HEK293T (cell line): ENCODE data around the gene SH3PXD2A.

Experiments used
- CTCF ChIA-PET: fragments of 350-600 bp; formaldehyde crosslinking; extraction: SDS; loops from one replicate; lab custom pipeline; 2021; ENCODE audit warnings: antibody characterized with exemption, inconsistent platforms; lab: Yijun Ruan, JAX
- POLR2A ChIA-PET: fragments of 350-600 bp; formaldehyde crosslinking; extraction: SDS; loops from one replicate; lab custom pipeline; 2020; ENCODE audit warnings: antibody characterized with exemption, inconsistent platforms; lab: Yijun Ruan, JAX
- DNase-seq: peaks from one replicate; pipeline ENCODE4 v3.0.0; 2012; ENCODE audit warnings: mixed read lengths; ENCODE audit errors: extremely low spot score
- ARNT ChIP-seq: fragments of 450-650 bp; IDR thresholded peaks from 2 replicates; pipeline ENCODE4 v1.6.1; 2017; ENCODE audit warnings: mild to moderate bottlenecking
- BHLHE40 ChIP-seq: fragments of 450-650 bp; IDR thresholded peaks from 2 replicates; pipeline ENCODE4 v1.6.1; 2016; ENCODE audit warnings: mild to moderate bottlenecking, moderate library complexity, borderline replicate concordance
- CTBP1 ChIP-seq: fragments of 450-650 bp; IDR thresholded peaks from 2 replicates; pipeline ENCODE4 v1.6.1; 2016; ENCODE audit warnings: borderline replicate concordance
- ELF4 ChIP-seq: fragments of 450-650 bp; IDR thresholded peaks from 2 replicates; pipeline ENCODE4 v1.6.1; 2017; ENCODE audit warnings: antibody characterized with exemption
- FOXA1 ChIP-seq: fragments of 450-650 bp; IDR thresholded peaks from 2 replicates; pipeline ENCODE4 v1.6.1; 2016; ENCODE audit warnings: mild to moderate bottlenecking
- FOXK2 ChIP-seq: fragments of 450-650 bp; IDR thresholded peaks from 2 replicates; pipeline ENCODE4 v1.6.1; 2016; ENCODE audit warnings: mild to moderate bottlenecking
- FOXM1 ChIP-seq: fragments of 450-650 bp; IDR thresholded peaks from 2 replicates; pipeline ENCODE4 v1.6.1; 2017; ENCODE audit warnings: mild to moderate bottlenecking, borderline replicate concordance
- HDGF ChIP-seq: fragments of 450-650 bp; IDR thresholded peaks from 2 replicates; pipeline ENCODE4 v1.6.1; 2017; ENCODE audit warnings: antibody characterized with exemption, borderline replicate concordance
- L3MBTL2 ChIP-seq: fragments of 450-650 bp; conservative IDR thresholded peaks from 2 replicates; pipeline ENCODE4 v1.6.1; 2016; ENCODE audit warnings: mild to moderate bottlenecking
- LEF1 ChIP-seq: fragments of 450-650 bp; IDR thresholded peaks from 2 replicates; pipeline ENCODE4 v1.6.1; 2017; ENCODE audit warnings: mild to moderate bottlenecking, borderline replicate concordance
- NFRKB ChIP-seq: fragments of 450-650 bp; IDR thresholded peaks from 2 replicates; pipeline ENCODE4 v1.6.1; 2016; ENCODE audit warnings: mild to moderate bottlenecking, moderate library complexity
- SP1 ChIP-seq: fragments of 450-650 bp; IDR thresholded peaks from 2 replicates; pipeline ENCODE4 v1.6.1; 2017
- SUZ12 ChIP-seq: fragments of 450-650 bp; IDR thresholded peaks from 2 replicates; pipeline ENCODE4 v1.6.1; 2016; ENCODE audit warnings: mild to moderate bottlenecking
- TARDBP ChIP-seq: fragments of 450-650 bp; IDR thresholded peaks from 2 replicates; pipeline ENCODE4 v1.6.1; 2016
- ZNF384 ChIP-seq: fragments of 450-650 bp; IDR thresholded peaks from 2 replicates; pipeline ENCODE4 v1.6.1; 2016
- TF ChIP-seq, protein P1 (sequence below): fragments of 450-650 bp; IDR thresholded peaks from 2 replicates; pipeline ENCODE4 v1.6.1; 2016

Gene SH3PXD2A

DNA sequence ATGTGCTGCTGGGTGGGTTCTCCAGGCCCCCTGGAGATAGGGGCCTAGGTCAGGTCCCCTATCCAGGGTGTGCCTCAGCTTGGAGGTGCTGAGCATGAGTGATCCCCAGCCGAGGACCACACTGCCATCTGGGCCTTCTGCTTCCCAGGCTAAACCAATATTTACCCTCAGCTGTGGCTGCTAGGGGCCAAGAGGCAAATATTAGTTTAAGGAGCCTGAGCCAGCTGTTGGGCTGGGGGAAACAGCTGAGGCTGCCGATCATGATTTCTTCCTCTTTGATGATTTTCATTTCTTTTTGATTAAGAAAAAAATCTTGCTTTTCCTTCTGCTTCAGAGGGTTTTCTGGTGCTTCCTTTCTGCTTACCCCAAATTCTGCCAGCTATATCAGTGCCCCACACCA is 278.5 kb downstream of the SH3PXD2A start:
- DNase-seq, result no peak
- ChIA-PET POLR2A (no interaction called here), CTCF (interaction anchor here (0.6 to 0.8 kb wide), 2 partner anchors 12 to 875 kb away, joined by 3 read pairs; no protein-coding TSS in a partner anchor)
- TF ChIP-seq TARDBP (no peak), NFRKB (no peak), FOXM1 (no peak), ELF4 (no peak), CTBP1 (no peak), ARNT (no peak), L3MBTL2 (no peak), SUZ12 (no peak), FOXA1 (no peak), SP1 (no peak), LEF1 (no peak), BHLHE40 (no peak), ZNF384 (no peak), HDGF (no peak), FOXK2 (no peak)
- TF ChIP-seq, protein P1, sequence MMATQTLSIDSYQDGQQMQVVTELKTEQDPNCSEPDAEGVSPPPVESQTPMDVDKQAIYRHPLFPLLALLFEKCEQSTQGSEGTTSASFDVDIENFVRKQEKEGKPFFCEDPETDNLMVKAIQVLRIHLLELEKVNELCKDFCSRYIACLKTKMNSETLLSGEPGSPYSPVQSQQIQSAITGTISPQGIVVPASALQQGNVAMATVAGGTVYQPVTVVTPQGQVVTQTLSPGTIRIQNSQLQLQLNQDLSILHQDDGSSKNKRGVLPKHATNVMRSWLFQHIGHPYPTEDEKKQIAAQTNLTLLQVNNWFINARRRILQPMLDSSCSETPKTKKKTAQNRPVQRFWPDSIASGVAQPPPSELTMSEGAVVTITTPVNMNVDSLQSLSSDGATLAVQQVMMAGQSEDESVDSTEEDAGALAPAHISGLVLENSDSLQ, result no peak

GRCh38 chr10:103576076-103576471 is 279.3 kb downstream of the SH3PXD2A start:
- DNase-seq, result no peak
- POLR2A ChIA-PET, result no interaction called here
- TF ChIP-seq SUZ12, result no peak
- no peak for TF ChIP-seq SP1
- TF ChIP-seq ARNT, result no peak
- no peak for TF ChIP-seq L3MBTL2
- no peak for TF ChIP-seq NFRKB
- no peak for TF ChIP-seq HDGF
- TF ChIP-seq FOXM1, result no peak
- no peak for TF ChIP-seq CTBP1
- TF ChIP-seq ZNF384, result no peak
- no peak for TF ChIP-seq LEF1
- no peak for TF ChIP-seq FOXK2
- CTCF ChIA-PET, result no interaction called here

GRCh38 chr10:103575416-103576075 is 279.8 kb downstream of the SH3PXD2A start:
- CTCF ChIA-PET, result no interaction called here
- DNase-seq, result no peak
- POLR2A ChIA-PET, result no interaction called here
- no peak for TF ChIP-seq BHLHE40
- TF ChIP-seq TARDBP, result no peak
- no peak for TF ChIP-seq HDGF
- TF ChIP-seq LEF1, result no peak
- no peak for TF ChIP-seq FOXK2
- no peak for TF ChIP-seq ARNT
- no peak for TF ChIP-seq ELF4
- no peak for TF ChIP-seq SUZ12
- TF ChIP-seq, protein P1, result no peak
- TF ChIP-seq FOXA1, result no peak
- TF ChIP-seq CTBP1, result no peak
- no peak for TF ChIP-seq NFRKB
- TF ChIP-seq FOXM1, result no peak
- no peak for TF ChIP-seq L3MBTL2
- no peak for TF ChIP-seq SP1
- TF ChIP-seq ZNF384, result no peak

- TF ChIP-seq LEF1 (no peak), SP1 (no peak), FOXM1 (no peak), L3MBTL2 (no peak), HDGF (no peak), TARDBP (no peak), ZNF384 (no peak)
- DNase-seq, result no peak
- ChIA-PET CTCF (interaction anchor here (0.7 kb wide), 1 partner anchor 15 kb away, joined by 4 read pairs; no protein-coding TSS in a partner anchor), POLR2A (no interaction called here)
Observed at GRCh38 chr10:103574097-103575061, 281.0 kb downstream of the SH3PXD2A start.

DNA sequence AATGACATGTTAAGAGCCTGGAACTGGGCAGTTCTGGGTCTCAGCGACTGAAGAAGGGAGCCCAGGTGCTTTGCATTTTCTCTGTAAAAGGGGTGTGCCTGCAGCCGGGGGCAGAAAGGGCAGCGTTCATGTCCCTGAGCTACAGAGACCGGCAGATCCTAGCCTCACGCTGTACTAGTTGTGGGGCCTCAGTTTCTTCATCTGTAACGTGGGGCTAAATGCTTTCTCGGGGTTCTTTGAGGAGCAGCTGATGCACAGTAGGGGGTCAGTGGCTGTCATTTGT is 282.2 kb downstream of the SH3PXD2A start:
- CTCF ChIA-PET, result interaction anchor here (0.7 kb wide), 1 partner anchor 20 kb away, joined by 3 read pairs; no protein-coding TSS in a partner anchor
- POLR2A ChIA-PET, result no interaction called here
- DNase-seq, result no peak
- TF ChIP-seq FOXA1 (no peak), ARNT (no peak), ELF4 (no peak), LEF1 (no peak), NFRKB (no peak), FOXM1 (no peak), SP1 (no peak), SUZ12 (no peak), FOXK2 (no peak), ZNF384 (no peak)
